Ovary (tissue), 9 donors: ENCODE measurements around the gene PLA2G1B. TPM values are rescaled to one million over a fixed set of nuclear protein-coding genes. Genes with fewer than 3 reads are reported as not detected.
A peak's percentile ranks its signal among the peaks of the same experiment; 100 is the strongest.

Experiments used
- DNase-seq, 5 donors: peaks; one replicate each; pipeline ENCODE4 v3.0.0-alpha.2; 2019 to 2020
- H3K27ac ChIP-seq, 2 donors: fragments of 200-600 bp; one replicate each; pipeline versions ENCODE4 v1.5.1 to v1.8.0; 2019 to 2022
- H3K27me3 ChIP-seq: fragments of 200-600 bp; one replicate; pipeline ENCODE4 v1.8.0; 2022
- H3K36me3 ChIP-seq: fragments of 200-600 bp; sonication (generic); one replicate; pipeline ENCODE4 v1.5.1; 2019
- H3K4me1 ChIP-seq: one replicate; pipeline ENCODE4 v1.8.1; 2013; ENCODE audit warnings: mild to moderate bottlenecking, moderate library complexity; ENCODE audit not compliant: insufficient read depth
- H3K4me3 ChIP-seq: fragments of 200-600 bp; sonication (generic); one replicate; pipeline ENCODE4 v1.5.1; 2017
- H3K9me3 ChIP-seq, 2 donors: fragments of 200-600 bp in 1 of 2; sonication (generic) in 1 of 2; one replicate each; pipeline versions ENCODE4 v1.5.1 to v1.8.1; 2013 to 2019; ENCODE audit warnings: mild to moderate bottlenecking in 1 of 2, moderate library complexity in 1 of 2
- EP300 ChIP-seq: sonication (generic); formaldehyde crosslinking; IDR thresholded peaks from one replicate; pipeline ENCODE4 v1.6.1; 2017; ENCODE audit warnings: antibody characterized with exemption
- POLR2A ChIP-seq: fragments of 450-650 bp; IDR thresholded peaks from one replicate; pipeline ENCODE4 v1.6.1; 2017; ENCODE audit warnings: antibody characterized with exemption, mild to moderate bottlenecking, moderate library complexity
- WGBS, 3 donors: extraction: QIAGEN DNeasy Blood & Tissue Kit in 1 of 3; methylation state at CpG; one replicate each; pipeline versions ENCODE4 v1.1.5 to v1.1.7; 2013 to 2017; 5-methylcytosine and 5-hydroxymethylcytosine counted together
- intact Hi-C, 4 donors: fragments of 100-400 bp; cut with DNase I; formaldehyde crosslinking; loops; one replicate each; pipeline versions ENCODE4 v1.11.0 to v1.15.1; 2022 to 2023
- polyA plus RNA-seq, 2 donors: library from polyadenylated mRNA; stranded (reverse); fragments of 200-250 nt in 1 of 2; fragments of 350-450 nt in 1 of 2; fragmentation: Illumina TruSeq in 1 of 2; extraction: RNeasy Lipid Tissue Mini Kit (QIAGEN cat#74804) in 1 of 2; gene quantifications; one replicate each; pipeline ENCODE4 v1.2.3, GENCODE V29; 2013 to 2014
- small RNA-seq: library from RNA; depleted of rRNA; stranded (forward); fragments of <200 nt; gene quantifications from one replicate; pipeline ENCODE3, GENCODE V24; 2016
- total RNA-seq, 7 donors: library from RNA; depleted of rRNA in 2 of 7; stranded (reverse); fragments of >200 nt in 2 of 7; fragmentation: NEBNext Ultra II Directional in 3 of 7; extraction: Animal tissue kit (Norgen Biotek cat#: 25700) in 3 of 7; gene quantifications; one replicate each; pipeline versions ENCODE4 v1.1.0 to v1.2.4, GENCODE V29; 2016 to 2023
- TF ChIP-seq, protein P1 (sequence below), 3 donors: fragments of 450-650 bp in 2 of 3; fragments of 200-600 bp in 1 of 3; IDR thresholded peaks; one replicate each; pipeline versions ENCODE4 v1.5.1 to v1.8.0; 2016 to 2022; ENCODE audit warnings: antibody characterized with exemption in 3 of 3, mild to moderate bottlenecking in 1 of 3
- donor health status: DM: no; HTN: no; CAD: no; lungs with moderate emphysema.
- donor health status: DM: no; HTN: no; CAD: no.
- donor health status: Bipolar disorder and iron deficiency.
- donor health status: DM: yes; HTN: yes; CAD: no.
- donor health status: DM: no; HTN: no; CAD: no.
- donor health status: DM: yes; HTN: yes; CAD: no.

The PLA2G1B gene
- total and polyA plus RNA-seq, 9 donors: 0.67 to 17.0 (median 7.1) TPM

DNA sequence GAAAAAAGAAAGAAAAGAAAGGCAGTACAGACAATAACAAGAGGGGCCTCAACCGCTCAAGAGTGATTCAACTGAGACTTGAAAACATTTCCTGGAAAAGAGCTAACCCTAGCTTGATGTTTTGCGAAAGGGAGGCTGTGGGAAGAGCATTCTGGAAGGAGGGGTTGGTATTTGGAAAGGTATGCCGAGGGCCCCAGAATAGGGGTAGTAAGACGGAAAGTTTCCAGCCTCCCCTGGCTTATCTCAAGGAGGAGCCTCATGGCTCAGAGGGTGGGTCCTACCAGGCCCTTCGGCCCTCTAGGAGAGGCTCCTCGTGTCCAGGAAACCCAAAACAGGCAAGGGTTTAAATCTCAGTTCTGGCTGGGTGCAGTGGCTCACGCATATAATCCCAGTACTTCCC lies 44.3 kb downstream of the PLA2G1B start:
- DNase-seq: no peak
- Histone ChIP-seq H3K27me3 (no peaks in the 10 kb centered on the region), H3K4me1 (peaks cover 1% of the 10 kb centered on the region), H3K27ac (no peak overlapping the region), H3K9me3 (no peaks in the 10 kb centered on the region), H3K36me3 (no peaks in the 10 kb centered on the region), H3K4me3 (no peak overlapping the region)
- WGBS, 3 donors: 51 to 58% (median 51%) methylated on average over 7 of the region's 7 CpGs
- TF ChIP-seq, protein P1, sequence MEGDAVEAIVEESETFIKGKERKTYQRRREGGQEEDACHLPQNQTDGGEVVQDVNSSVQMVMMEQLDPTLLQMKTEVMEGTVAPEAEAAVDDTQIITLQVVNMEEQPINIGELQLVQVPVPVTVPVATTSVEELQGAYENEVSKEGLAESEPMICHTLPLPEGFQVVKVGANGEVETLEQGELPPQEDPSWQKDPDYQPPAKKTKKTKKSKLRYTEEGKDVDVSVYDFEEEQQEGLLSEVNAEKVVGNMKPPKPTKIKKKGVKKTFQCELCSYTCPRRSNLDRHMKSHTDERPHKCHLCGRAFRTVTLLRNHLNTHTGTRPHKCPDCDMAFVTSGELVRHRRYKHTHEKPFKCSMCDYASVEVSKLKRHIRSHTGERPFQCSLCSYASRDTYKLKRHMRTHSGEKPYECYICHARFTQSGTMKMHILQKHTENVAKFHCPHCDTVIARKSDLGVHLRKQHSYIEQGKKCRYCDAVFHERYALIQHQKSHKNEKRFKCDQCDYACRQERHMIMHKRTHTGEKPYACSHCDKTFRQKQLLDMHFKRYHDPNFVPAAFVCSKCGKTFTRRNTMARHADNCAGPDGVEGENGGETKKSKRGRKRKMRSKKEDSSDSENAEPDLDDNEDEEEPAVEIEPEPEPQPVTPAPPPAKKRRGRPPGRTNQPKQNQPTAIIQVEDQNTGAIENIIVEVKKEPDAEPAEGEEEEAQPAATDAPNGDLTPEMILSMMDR (IDR thresholded peaks at IDR 0.05): no peak
- TF ChIP-seq POLR2A (no peak), EP300 (no peak)
- intact Hi-C loops: no loop called here

- no peak overlapping the region for H3K27ac ChIP-seq
- no peaks in the 10 kb centered on the region for H3K27me3 ChIP-seq
- H3K4me3 ChIP-seq: no peak overlapping the region
- intact Hi-C loops: no loop called here
- 94 to 95% (median 94%) methylated on average over 46 to 55 of the region's 57 CpGs for WGBS, 3 donors
- H3K9me3 ChIP-seq: no peaks in the 10 kb centered on the region
- H3K36me3 ChIP-seq: no peaks in the 10 kb centered on the region
- H3K4me1 ChIP-seq: peaks cover 1% of the 10 kb centered on the region
- DNase-seq: no peak
- no peak for TF ChIP-seq POLR2A
- TF ChIP-seq, protein P1 (IDR thresholded peaks at IDR 0.05): no peak
- TF ChIP-seq EP300: no peak
Measured at GRCh38 chr12:120278137-120279069, 49.2 kb downstream of the PLA2G1B start.

GRCh38 chr12:120276734-120277133 lies 50.8 kb downstream of the PLA2G1B start:
- WGBS, 3 donors: 79 to 90% (median 90%) methylated on average over 6 of the region's 6 CpGs
- no peak for TF ChIP-seq EP300
- TF ChIP-seq, protein P1 (IDR thresholded peaks at IDR 0.05): no peak

More at GRCh38 chr12:120276734-120277133, 50.8 kb downstream of the PLA2G1B start:
- intact Hi-C loops: no loop called here
- H3K9me3 ChIP-seq: no peaks in the 10 kb centered on the region
- no peak overlapping the region for H3K4me3 ChIP-seq
- no peaks in the 10 kb centered on the region for H3K36me3 ChIP-seq
- H3K27me3 ChIP-seq: no peaks in the 10 kb centered on the region
- no peak overlapping the region for H3K27ac ChIP-seq
- DNase-seq: no peak
- no peaks in the 10 kb centered on the region for H3K4me1 ChIP-seq

Small RNAs within 50 kb of the gene (small RNA-seq; reads per million reads assigned to genes)
- gene RNU4-1: 252 reads per million, percentile 94 among the genes with 10 or more reads in this experiment
- 423 reads per million, percentile 95 among the genes with 10 or more reads in this experiment for gene RNU4-2
- not detected for gene RNU6-1088P

Other genes with a start within 250 kb of the PLA2G1B start
- 10 to 100 TPM; 14.1 to 48.5 (median 39.3) TPM for gene RAB35, start 211.0 kb downstream of the PLA2G1B start, total RNA-seq
- gene RAB35, start 211.0 kb downstream of the PLA2G1B start, polyA plus RNA-seq: 10 to 100 TPM; 33.0 to 40.0 TPM
- 10 to 100 TPM; 34.6 to 86.2 (median 69.8) TPM for gene GCN1, start 133.1 kb downstream of the PLA2G1B start, total RNA-seq
- gene GCN1, start 133.1 kb downstream of the PLA2G1B start, polyA plus RNA-seq: 10 to 100 TPM; 22.6 to 25.6 TPM
- 1,000 to 10,000 TPM; 2,634 to 4,152 (median 2,941) TPM for gene RPLP0, start 126.7 kb downstream of the PLA2G1B start, total RNA-seq
- gene RPLP0, start 126.7 kb downstream of the PLA2G1B start, polyA plus RNA-seq: 1,000 to 10,000 TPM; 2,860 to 5,035 TPM
- gene PXN, start 62.0 kb downstream of the PLA2G1B start, total RNA-seq: 10 to 100 TPM; 25.0 to 78.0 (median 44.7) TPM
- 10 to 100 TPM; 34.7 to 49.2 TPM for gene PXN, start 62.0 kb downstream of the PLA2G1B start, polyA plus RNA-seq
- gene RNU4-2, start 35.9 kb downstream of the PLA2G1B start, total RNA-seq: over 10,000 TPM in 5 of 7 donors, under 1 TPM in 2; under 0.01 to 29,369 (median 16,575) TPM
- not detected for gene RNU4-2, start 35.9 kb downstream of the PLA2G1B start, polyA plus RNA-seq
- 1,000 to 10,000 TPM in 5 of 7 donors, under 1 TPM in 2; under 0.01 to 4,499 (median 2,193) TPM for gene RNU4-1, start 34.5 kb downstream of the PLA2G1B start, total RNA-seq
- gene RNU4-1, start 34.5 kb downstream of the PLA2G1B start, polyA plus RNA-seq: not detected
- gene SIRT4, start 25.5 kb downstream of the PLA2G1B start, total RNA-seq: 1 to 10 TPM in 5 of 7 donors, under 1 TPM in 2; 0.87 to 4.6 (median 1.4) TPM
- gene SIRT4, start 25.5 kb downstream of the PLA2G1B start, polyA plus RNA-seq: 1 to 10 TPM; 2.0 to 2.8 TPM
- gene MSI1, start 41.4 kb upstream of the PLA2G1B start, total RNA-seq: 1 to 10 TPM in 6 of 7 donors, under 1 TPM in 1; 0.83 to 4.9 (median 2.6) TPM
- gene MSI1, start 41.4 kb upstream of the PLA2G1B start, polyA plus RNA-seq: 1 to 10 TPM in 1 of 2 donors, under 1 TPM in 1; 0.92 to 1.8 TPM
- gene COX6A1, start 110.3 kb upstream of the PLA2G1B start, total RNA-seq: 100 to 1,000 TPM; 182 to 633 (median 196) TPM
- gene COX6A1, start 110.3 kb upstream of the PLA2G1B start, polyA plus RNA-seq: 100 to 1,000 TPM; 366 to 474 TPM
- gene TRIAP1, start 118.6 kb upstream of the PLA2G1B start, total RNA-seq: 10 to 100 TPM in 4 of 7 donors, 1 to 10 TPM in 3; 8.1 to 14.7 (median 11.4) TPM
- gene TRIAP1, start 118.6 kb upstream of the PLA2G1B start, polyA plus RNA-seq: 10 to 100 TPM; 15.3 to 18.5 TPM
- gene GATC, start 118.7 kb upstream of the PLA2G1B start, total RNA-seq: 10 to 100 TPM; 14.2 to 34.7 (median 19.4) TPM
- gene GATC, start 118.7 kb upstream of the PLA2G1B start, polyA plus RNA-seq: 10 to 100 TPM; 11.9 to 32.4 TPM
- gene SRSF9, start 142.0 kb upstream of the PLA2G1B start, total RNA-seq: 100 to 1,000 TPM in 5 of 7 donors, 10 to 100 TPM in 2; 53.8 to 141 (median 124) TPM
- gene SRSF9, start 142.0 kb upstream of the PLA2G1B start, polyA plus RNA-seq: 100 to 1,000 TPM; 106 to 129 TPM
- gene DYNLL1, start 168.3 kb upstream of the PLA2G1B start, total RNA-seq: 100 to 1,000 TPM in 6 of 7 donors, 10 to 100 TPM in 1; 92.9 to 317 (median 256) TPM
- gene DYNLL1, start 168.3 kb upstream of the PLA2G1B start, polyA plus RNA-seq: 100 to 1,000 TPM; 249 to 522 TPM
- 10 to 100 TPM; 20.7 to 34.0 (median 22.1) TPM for gene COQ5, start 201.4 kb upstream of the PLA2G1B start, total RNA-seq
- 10 to 100 TPM; 24.9 to 32.7 TPM for gene COQ5, start 201.4 kb upstream of the PLA2G1B start, polyA plus RNA-seq
- gene RNF10, start 206.6 kb upstream of the PLA2G1B start, total RNA-seq: 100 to 1,000 TPM in 5 of 7 donors, 10 to 100 TPM in 2; 59.7 to 190 (median 136) TPM
- gene RNF10, start 206.6 kb upstream of the PLA2G1B start, polyA plus RNA-seq: 100 to 1,000 TPM in 1 of 2 donors, 10 to 100 TPM in 1; 91.3 to 184 TPM